ENCODE measurements around the gene TMA7B. TPM values are rescaled to one million over a fixed set of nuclear protein-coding genes. Genes with fewer than 3 reads are reported as not detected.
"Not testable (repeated sequence)": the region's sequence is repeated elsewhere in the genome, so short reads cannot be mapped to it uniquely, and the experiment has no call there.

Gene TMA7B
- total RNA-seq, 2 donors from 2014 or later, result not detected

DNA sequence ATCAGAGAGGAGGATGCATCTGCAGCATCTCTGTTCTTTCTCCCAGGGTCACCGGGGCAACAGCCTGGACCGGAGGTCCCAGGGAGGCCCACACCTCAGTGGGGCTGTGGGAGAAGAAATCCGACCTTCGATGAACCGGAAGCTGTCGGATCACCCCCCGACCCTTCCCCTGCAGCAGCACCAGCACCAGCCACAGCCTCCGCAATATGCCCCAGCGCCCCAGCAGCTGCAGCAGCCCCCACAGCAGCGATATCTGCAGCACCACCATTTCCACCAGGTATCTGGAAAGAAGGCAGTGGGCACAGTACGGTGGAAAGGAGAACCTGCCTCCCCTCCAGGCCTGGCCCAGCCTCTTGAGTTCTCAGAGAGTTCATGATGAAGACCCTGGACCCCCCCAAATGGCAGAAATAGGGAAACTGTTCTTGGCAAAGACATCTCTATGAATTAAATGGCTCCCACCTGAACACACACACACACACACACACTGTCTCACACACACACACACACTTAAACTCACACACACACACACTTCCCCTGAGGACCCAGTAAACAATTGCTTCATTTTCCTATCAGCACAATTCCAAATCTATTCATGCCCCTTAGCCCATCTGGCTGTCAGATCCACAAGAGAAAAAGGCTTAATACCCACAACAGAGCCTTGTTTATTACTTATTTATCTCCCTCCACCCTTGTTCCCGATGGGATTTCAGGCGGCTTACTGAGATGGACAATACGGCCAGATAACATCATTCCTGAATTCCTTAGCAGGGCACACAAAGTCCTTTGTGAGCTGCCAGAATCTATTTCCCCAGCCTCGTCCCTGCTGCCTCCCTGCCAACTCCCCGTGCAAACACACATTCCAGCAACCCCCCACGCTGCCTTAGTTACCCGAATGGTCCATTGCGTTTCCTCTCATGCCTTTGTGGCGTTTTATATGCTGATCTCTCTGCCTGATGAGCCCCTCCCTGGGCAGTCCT lies 8.1 kb downstream of the TMA7B start:
- ATAC-seq (no peak), DNase-seq (no peak)
- intact Hi-C loops (cut with DNase I, micrococcal nuclease), result no loop called here

DNA sequence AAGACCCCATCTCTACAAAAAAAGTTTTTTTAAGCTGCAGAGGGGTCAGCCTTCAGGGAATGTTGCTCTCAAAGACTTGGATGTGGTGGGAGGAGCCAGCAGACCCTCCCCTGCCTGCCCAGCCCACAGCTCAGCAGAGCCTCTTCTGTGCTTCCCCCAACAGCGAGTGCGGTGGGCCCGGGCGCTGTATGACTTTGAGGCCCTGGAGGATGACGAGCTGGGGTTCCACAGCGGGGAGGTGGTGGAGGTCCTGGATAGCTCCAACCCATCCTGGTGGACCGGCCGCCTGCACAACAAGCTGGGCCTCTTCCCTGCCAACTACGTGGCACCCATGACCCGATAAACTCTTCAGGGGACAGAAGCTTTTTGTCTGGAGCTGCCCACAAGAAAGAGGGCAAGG lies 10.5 kb downstream of the TMA7B start:
- intact Hi-C loops (cut with DNase I, micrococcal nuclease), result no loop called here
- ATAC-seq, result no peak

DNA sequence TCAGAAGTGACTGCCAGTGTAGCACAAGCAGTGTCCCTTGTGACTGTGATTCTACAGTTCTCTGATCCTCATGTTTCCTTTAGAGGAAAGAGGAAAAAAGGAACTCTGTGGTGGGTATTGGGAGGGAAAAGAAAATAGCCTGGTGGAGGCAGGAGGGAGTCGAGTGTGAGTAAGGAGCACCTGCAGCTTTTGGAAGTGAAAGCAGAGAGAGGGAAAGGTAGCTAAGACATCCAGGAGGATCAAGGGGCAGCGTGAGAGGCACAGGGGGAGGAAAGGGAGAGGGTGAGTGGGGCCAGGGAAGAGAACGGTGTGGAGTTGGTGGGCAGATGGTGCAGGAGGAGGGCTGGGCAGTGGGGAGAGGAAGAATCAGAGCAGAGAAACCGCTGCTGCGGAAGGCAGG lies 12.4 kb downstream of the TMA7B start:
- DNase-seq (no peak), ATAC-seq (no peak)
- intact Hi-C loops (cut with DNase I, micrococcal nuclease), result no loop called here

More for the DNA sequence above, 10.5 kb downstream of the TMA7B start:
- no peak for DNase-seq

DNA sequence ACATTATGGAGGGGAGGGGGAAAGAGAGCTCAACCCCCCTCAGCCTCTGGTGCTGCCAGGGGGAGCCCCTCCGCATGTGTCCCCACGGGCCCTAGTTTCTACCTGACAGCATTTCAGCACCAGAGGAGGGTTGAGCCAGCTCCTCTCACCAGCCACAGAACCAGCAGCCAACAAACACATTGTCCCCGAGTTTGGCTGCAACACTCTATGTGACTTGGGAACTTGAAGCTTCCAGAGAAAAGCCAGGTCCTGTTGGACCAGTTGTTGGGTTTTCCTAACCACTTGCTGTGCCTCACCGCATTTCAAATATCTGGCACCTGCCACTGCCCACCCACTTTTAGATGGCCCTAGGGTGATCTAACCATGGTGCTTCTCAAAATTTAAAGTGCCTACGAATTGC lies 13.5 kb downstream of the TMA7B start:
- ATAC-seq, result no peak
- intact Hi-C loops (cut with DNase I, micrococcal nuclease), result no loop called here
- DNase-seq, result no peak

DNA sequence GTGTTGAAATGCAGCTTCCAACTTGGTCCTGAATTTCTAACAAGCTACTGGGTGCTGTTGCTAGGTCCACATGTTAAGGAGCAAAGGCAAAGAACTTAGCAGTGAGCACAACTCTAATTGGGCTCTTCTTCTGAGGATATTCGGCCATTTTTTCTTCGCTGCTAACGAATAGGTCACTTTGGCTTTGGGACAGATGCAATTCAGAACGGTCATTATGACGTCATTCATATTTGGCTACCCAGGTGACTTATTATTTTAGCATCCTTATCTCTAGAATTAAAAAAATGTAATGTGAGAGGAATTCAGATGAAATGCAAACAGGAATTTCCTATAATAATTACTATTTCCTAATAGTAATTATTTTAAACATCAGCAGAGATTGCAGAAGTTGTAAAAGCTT lies 13.9 kb downstream of the TMA7B start:
- ATAC-seq (no peak), DNase-seq (no peak)
- intact Hi-C loops (cut with DNase I, micrococcal nuclease), result no loop called here

DNA sequence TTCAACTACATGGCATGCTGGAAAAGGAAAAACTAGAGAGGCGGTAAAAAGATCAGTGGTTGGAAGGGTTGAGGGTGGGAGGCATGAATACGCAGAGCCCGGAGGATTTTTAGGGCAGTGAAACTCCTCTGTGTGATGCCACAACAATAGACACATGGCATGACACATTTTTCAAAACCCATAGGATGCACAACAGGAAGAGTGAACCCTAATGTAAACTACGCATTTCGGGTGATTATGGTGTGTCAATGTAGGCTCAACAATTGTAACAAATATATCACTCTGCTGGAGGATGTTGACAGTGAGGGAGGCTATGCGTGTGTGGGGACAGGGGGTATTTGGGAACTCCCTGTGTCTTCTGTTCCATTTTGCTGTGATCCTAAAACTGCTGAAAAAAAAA lies 18.9 kb downstream of the TMA7B start:
- intact Hi-C loops (cut with DNase I, micrococcal nuclease), result no loop called here
- ATAC-seq (no peak), DNase-seq (no peak)

DNA sequence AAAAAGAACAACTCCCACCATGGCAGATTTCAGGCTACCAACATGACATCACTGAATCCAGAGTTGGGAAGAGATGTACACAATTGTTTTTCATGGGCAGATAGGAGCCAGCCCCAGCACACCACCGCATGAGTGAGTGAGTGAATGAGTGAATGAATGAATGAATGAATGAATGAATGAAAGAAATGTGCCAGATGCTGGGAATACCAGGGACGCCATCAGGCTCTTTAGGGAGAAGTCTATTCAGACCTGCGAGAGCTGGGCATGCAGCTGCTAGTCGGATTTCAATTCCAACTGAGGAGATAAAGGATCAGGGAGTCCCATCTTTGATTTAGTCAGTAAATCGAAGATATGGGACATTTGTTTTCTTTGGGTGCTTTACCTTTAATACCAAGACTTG lies 19.3 kb downstream of the TMA7B start:
- ATAC-seq (no peak), DNase-seq (no peak)
- intact Hi-C loops (cut with DNase I, micrococcal nuclease), result no loop called here

DNA sequence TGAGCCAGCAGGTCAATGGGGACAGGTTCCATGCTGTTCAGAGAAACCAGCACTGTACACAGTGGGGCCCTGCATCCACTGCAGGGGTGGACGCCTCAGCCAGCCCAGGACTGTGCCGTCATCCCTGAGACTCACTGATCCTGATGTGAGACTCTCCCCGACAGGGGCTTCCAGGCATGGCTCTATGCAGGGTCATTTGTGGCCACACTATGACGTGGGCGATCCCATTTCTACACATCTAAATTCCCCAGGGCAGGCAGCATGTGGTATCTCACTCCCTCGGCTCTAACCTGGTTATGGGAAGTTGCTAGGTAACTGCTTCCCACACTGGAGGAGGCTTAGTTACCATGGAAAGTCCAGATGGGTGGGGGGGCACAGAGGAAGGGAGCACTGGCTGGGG lies 20.4 kb downstream of the TMA7B start:
- no peak for DNase-seq
- no peak for ATAC-seq
- intact Hi-C loops (cut with DNase I, micrococcal nuclease), result no loop called here

DNA sequence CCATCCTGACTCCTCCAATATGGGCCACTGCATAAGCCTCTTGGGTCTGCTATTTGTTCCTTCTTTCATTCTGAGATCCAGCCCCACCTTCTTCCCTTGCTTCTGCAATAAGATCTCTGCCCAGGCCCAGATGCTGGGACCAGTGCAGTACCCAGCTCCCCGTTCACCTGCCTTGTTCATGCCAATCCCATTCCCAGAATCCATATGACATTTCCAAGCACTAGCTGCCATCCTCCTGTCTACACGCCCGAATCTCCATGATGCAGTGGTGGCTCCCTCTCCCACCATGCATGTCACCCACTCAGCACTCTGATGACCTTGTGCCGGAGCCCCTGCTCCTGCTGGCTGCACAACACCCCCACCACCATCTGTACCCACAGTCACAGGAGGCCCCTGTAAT lies 23.1 kb downstream of the TMA7B start:
- ATAC-seq (no peak), DNase-seq (no peak)
- intact Hi-C loops (cut with DNase I, micrococcal nuclease), result no loop called here

DNA sequence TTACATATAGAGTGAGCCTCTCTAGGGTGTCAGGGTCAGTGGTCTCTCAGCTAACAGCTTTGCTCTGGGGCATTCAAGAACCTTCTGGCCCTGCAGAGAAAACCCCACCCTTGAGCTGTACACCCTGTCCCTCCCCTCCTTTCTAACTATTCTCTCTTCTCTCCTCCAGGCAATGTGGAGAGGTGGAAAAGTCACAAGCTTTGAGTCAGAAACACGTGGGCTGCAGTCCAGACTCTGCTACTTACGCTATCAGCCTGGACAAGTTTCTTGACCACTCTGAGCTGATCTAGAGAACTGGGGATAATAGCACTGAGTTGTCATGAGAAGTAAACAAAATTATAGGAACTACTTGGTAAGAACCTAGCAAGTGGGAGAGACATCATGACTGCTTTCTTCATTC lies 23.8 kb downstream of the TMA7B start:
- intact Hi-C loops (cut with DNase I, micrococcal nuclease), result no loop called here
- ATAC-seq, result no peak

DNA sequence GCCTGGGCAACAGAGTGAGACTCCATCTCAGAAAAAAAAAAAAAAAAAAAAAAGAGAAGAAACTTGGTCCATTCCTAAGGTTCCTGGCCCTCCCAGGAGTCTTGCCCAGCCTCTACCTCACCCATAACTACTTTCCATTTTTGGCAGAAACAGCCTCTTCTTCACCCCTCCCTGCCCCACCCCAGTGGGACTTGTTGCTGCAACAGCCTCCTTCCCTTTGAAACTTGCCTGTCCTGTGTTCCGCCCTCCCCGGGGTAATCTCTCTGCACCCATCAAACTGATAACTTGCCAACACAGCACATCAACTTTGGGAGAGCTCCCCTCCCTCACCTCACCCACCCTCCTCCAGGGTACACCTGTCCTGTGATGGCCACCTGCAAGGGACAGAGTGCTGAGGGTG lies 24.5 kb downstream of the TMA7B start:
- ATAC-seq, result no peak
- intact Hi-C loops (cut with DNase I, micrococcal nuclease), result no loop called here
- no peak for DNase-seq

More for the DNA sequence above, 23.8 kb downstream of the TMA7B start:
- no peak for DNase-seq

DNA sequence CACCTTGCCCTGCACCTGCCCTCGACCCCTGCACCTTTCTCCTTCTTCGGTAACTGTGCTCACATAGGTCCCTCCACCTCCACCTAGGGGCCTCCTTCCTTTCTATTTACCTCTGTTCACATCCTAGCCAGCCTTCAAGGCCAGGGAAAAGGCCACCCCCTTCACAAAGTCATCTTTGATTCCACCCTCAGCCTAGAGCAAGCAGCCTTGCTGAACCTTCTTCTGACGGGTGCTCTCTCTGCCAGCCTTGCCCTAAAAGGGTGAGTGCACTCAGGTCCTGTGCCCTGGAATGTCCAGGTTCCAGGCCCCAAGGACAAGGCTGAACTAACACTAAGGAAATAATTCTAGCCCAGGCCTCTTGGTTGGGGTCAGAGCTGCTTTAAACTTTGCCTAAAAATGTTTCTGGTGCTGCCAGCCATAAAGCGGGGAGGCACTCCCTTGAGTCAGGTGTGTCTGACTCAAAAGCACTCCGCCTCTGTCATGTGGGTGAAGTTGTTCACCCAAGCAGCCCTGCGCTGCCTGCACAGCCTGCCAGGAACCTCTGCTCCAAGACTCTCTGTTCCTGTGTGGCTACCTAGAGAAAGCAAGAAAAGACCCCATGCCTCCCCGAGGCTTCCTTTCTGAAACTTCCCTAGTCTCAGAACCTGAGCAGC lies 25.3 kb downstream of the TMA7B start:
- ATAC-seq, result peak; percentile 96
- DNase-seq, result peak; percentile 29 to 52
- intact Hi-C loops (cut with DNase I, micrococcal nuclease), result no loop called here

DNA sequence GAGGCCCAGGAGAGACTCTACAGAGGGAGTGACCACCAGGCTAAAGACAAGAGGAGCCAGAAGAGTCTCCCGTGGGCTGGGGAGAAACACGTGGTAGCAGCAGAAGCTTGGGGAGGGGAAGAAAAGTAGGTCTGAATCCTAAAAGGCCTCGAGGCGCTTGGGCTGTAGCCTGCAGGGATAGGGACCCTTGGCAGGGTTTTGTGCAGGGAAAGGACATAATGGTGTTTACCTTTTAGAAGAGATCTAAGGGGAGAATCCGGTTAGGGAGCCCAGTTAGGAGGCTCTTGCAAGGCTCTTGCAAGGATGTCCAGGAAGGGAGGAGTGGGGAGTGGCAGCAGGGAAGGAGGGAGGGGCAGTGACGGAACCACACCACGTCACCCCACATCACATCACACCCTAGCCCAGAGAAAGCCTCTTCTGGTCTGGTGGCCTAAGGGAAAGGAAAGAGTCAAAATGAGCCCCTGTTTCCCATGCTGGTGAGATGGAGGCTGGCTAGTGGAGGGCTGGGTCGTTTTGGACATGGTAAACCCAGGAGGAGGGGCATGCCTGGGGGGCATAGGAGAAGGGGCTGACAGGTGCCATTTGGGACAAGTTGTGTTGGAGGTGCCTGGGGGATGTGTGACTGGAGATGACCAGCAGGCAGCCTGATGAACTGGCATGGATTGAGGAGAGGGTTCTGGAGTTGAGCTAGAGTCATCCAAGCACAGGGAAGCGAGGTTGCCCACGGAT lies 28.4 kb downstream of the TMA7B start:
- intact Hi-C loops (cut with DNase I, micrococcal nuclease), result no loop called here
- no peak for DNase-seq

DNA sequence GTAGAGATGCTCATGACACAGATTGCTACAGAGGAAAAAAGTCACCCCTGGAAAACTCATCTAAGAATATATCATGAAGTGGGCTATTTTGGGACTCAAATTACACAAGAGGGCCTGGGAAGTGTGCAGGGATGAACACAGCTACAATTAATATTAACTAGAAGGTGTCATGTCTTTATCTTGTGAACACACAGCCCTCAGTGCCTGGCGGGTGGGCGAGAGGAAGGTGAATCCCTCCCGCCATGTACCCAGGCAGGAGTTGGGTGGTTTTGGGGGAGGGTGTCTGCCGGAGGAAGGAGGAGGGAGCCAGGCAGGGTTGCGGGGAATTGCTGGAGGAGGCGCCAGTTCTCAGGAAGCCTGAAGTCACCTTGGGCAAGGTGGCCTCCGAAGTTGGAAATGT lies 29.4 kb downstream of the TMA7B start:
- intact Hi-C loops (cut with DNase I, micrococcal nuclease), result no loop called here
- no peak for ATAC-seq
- no peak for DNase-seq

More for the DNA sequence above, 28.4 kb downstream of the TMA7B start:
- ATAC-seq, result no peak

DNA sequence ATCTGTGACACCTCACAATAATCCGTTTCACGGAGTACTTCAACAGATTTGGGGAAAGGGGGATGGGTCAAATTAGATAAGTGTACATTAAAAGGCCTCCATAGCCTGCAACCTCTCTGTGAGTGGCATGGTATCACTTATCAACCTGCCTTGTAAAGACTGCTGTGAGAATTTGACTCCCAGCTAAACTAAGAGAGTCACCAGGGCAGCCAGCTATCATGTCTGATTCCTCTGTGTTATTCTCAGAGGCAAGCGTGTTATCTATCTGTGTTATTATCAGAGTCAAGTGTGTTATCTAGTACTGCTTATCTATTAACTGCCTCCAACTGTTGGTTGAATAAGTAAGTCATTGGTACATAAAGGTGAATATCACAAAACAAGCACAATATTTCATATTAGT lies 30.5 kb downstream of the TMA7B start:
- intact Hi-C loops (cut with DNase I, micrococcal nuclease), result no loop called here
- ATAC-seq, result no peak

DNA sequence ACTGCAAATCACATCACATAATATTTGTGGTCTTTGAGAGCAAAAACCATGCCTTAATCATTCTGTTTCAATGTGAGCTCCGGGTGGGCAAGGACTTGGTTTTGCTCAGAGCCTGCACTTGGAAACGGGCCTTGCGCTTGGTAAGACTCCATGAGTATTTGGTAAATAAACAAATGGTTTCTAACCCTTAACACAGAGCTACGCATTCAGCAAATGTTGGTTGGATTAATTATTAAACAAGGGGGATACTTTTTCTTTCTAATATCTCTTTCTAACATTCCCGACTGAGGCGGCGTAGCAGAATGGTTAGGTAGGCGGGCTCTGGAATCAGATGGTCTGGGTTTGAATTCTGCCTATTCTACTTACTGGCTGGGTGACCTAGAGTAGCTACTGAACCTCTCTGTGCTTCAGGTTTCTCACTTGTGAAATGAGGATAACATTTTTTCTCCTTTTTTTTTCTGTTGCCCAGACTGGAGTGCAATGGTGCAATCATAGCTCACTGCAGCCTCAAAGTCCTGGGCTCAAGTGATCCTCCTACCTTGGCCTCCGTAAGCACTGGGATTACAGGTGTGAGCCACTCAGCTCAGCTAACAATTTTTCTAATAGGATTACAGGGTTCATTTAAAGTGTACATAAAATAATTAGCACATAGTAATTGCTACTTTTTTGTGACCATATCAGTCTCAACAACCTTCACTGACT lies 31.1 kb downstream of the TMA7B start:
- ATAC-seq, result no peak
- intact Hi-C loops (cut with DNase I, micrococcal nuclease), result no loop called here
- DNase-seq, result no peak

More for the DNA sequence above, 30.5 kb downstream of the TMA7B start:
- DNase-seq, result no peak

DNA sequence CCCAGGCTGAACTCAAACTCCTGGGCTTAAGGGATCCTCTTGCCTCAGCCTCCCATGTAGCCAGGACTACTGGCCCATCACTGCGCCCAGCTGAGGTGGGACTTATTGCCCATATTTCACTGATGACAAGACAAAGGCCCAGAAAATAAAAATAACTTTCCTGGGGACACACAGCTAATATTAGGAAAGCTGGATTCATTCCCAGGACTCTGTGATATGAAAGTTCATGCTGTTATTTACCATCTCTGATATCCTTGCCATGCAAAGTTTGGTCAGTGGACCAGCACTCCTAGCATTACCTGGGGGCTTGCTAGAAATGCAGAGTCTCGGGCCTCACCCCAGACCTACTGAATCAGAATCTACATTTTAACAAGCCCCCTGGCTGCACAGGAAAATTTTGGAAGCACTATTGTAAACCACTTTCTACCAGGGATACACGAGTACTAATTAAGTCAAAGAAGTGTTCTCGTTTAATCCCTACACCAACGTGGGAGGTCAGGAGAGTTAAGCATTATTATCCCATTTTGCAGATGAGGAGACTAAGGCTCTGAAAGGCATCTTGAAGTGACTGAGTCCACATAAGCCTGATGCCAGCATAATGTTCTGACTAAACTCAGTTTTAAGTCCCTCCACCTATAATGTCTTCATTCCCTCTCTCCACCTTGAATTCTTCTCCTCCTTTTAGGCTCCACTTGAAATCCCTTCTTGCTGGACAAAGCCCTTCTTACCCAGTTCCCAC lies 32.1 kb downstream of the TMA7B start:
- ATAC-seq (no peak), DNase-seq (no peak)
- intact Hi-C loops (cut with DNase I, micrococcal nuclease), result no loop called here

DNA sequence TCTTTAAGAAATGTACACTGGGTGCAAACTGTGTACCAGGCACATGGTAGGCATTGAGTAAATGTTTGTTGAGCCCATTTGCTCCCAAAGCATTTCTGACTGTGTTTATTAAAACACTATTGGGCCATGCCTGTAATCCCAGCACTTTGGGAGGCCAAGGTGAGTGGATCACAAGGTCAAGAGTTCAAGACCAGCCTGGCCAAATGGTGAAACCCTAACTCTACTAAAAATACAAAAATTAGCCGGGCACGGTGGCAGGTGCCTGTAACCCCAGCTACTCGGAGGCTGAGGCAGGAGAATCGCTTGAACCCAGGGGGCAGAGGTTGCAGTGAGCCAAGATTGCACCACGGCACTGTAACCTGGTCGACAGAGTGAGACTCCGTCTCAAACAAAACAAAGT lies 32.7 kb downstream of the TMA7B start:
- intact Hi-C loops (cut with DNase I, micrococcal nuclease); DNase-seq; ATAC-seq: not testable (repeated sequence)
